ENCODE measurements around the gene FSIP1.

FSIP1 gene

DNA sequence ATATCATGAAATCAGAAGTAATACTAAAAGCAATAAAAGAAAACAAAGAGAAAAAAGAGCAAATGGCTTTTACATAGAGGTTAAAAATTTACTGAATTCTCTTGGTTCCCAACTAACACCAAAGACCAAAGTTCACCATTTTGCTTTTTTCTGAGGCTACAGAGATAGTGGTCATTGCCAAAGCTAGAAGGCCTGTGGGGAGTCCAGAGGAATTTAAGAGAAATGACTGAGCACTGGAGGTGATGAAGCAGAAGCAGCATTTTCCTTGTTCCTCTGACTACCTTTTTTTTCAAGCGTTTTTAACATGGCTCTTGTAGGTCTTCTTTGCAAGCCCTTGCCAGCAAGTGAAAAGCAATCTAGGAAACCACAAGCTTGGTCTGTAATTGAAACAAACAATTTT, 143.6 kb downstream of the FSIP1 start:
- H3K36me3 ChIP-seq (ENCODE audit: low read depth), result no peaks in the 10 kb centered on the region
- TF ChIP-seq, protein P1, sequence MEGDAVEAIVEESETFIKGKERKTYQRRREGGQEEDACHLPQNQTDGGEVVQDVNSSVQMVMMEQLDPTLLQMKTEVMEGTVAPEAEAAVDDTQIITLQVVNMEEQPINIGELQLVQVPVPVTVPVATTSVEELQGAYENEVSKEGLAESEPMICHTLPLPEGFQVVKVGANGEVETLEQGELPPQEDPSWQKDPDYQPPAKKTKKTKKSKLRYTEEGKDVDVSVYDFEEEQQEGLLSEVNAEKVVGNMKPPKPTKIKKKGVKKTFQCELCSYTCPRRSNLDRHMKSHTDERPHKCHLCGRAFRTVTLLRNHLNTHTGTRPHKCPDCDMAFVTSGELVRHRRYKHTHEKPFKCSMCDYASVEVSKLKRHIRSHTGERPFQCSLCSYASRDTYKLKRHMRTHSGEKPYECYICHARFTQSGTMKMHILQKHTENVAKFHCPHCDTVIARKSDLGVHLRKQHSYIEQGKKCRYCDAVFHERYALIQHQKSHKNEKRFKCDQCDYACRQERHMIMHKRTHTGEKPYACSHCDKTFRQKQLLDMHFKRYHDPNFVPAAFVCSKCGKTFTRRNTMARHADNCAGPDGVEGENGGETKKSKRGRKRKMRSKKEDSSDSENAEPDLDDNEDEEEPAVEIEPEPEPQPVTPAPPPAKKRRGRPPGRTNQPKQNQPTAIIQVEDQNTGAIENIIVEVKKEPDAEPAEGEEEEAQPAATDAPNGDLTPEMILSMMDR (IDR thresholded peaks at IDR 0.05; ENCODE audit: poor library complexity, severe bottlenecking), result no peak
- no peaks in the 10 kb centered on the region for H3K27me3 ChIP-seq (ENCODE audit: insufficient read depth, poor library complexity, severe bottlenecking)
- H3K4me3 ChIP-seq (ENCODE audit: severe bottlenecking), result no peak overlapping the region
- H3K27ac ChIP-seq (ENCODE audit: poor library complexity, severe bottlenecking), result no peak overlapping the region
- DNase-seq (ENCODE audit: low spot score) (no peak), ATAC-seq (ENCODE audit: low read depth) (no peak)
- H3K9me3 ChIP-seq (ENCODE audit: severe bottlenecking), result no peaks in the 10 kb centered on the region
- H3K4me1 ChIP-seq (ENCODE audit: insufficient read depth, poor library complexity, severe bottlenecking), result peaks cover 28% of the 10 kb centered on the region

DNA sequence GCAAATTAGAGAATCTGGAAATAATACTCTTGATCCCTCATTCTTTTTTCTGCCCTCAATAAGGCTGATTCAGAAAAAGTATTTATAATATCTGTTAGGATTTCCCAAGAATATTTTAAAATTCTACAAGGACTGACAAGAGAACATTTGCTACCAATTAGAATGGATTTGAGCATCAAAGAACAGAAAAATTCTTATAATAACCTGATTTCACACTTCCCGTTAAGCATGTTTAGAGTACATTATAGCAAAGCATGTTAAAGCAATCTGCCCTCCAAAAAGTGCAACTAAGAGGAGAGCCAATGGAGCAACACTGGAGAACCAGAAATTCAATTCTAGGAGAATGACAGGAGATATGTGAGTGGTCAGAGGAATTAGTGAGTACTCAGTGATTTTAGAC, 144.6 kb downstream of the FSIP1 start:
- Histone ChIP-seq H3K27ac (ENCODE audit: poor library complexity, severe bottlenecking) (no peak overlapping the region), H3K4me3 (ENCODE audit: severe bottlenecking) (no peak overlapping the region), H3K27me3 (ENCODE audit: insufficient read depth, poor library complexity, severe bottlenecking) (no peaks in the 10 kb centered on the region), H3K9me3 (ENCODE audit: severe bottlenecking) (no peaks in the 10 kb centered on the region), H3K36me3 (ENCODE audit: low read depth) (no peaks in the 10 kb centered on the region), H3K4me1 (ENCODE audit: insufficient read depth, poor library complexity, severe bottlenecking) (peaks cover 27% of the 10 kb centered on the region)
- ATAC-seq (ENCODE audit: low read depth), result no peak
- TF ChIP-seq, protein P1 (IDR thresholded peaks at IDR 0.05; ENCODE audit: poor library complexity, severe bottlenecking), result no peak
- no peak for DNase-seq (ENCODE audit: low spot score)

DNA sequence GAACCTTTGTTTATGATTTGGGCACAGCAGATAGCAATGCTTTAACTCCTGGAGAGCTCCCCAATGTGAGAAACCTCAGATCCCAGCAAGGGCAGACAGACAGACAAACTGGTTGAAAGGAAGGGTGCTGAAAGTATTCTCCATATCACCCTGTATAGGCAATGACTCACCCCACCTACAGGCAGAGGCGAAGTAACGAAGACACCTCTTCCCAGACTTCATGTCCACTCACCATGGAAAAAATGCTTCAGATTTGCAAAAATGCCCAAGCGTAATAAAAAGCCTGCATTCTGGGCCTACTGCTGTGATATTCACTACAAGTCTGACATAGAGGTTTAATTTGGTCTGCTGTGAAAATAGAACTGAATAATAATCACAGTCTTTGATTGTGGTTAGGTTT, 151.3 kb downstream of the FSIP1 start:
- no peaks in the 10 kb centered on the region for H3K9me3 ChIP-seq (ENCODE audit: severe bottlenecking)
- peaks cover 36% of the 10 kb centered on the region for H3K4me1 ChIP-seq (ENCODE audit: insufficient read depth, poor library complexity, severe bottlenecking)
- H3K27ac ChIP-seq (ENCODE audit: poor library complexity, severe bottlenecking), result peak overlapping the region; percentile 94
- TF ChIP-seq, protein P1 (IDR thresholded peaks at IDR 0.05; ENCODE audit: poor library complexity, severe bottlenecking), result no peak
- no peak overlapping the region for H3K4me3 ChIP-seq (ENCODE audit: severe bottlenecking)
- DNase-seq (ENCODE audit: low spot score) (no peak), ATAC-seq (ENCODE audit: low read depth) (peak; percentile 66)
- no peaks in the 10 kb centered on the region for H3K36me3 ChIP-seq (ENCODE audit: low read depth)
- no peaks in the 10 kb centered on the region for H3K27me3 ChIP-seq (ENCODE audit: insufficient read depth, poor library complexity, severe bottlenecking)

DNA sequence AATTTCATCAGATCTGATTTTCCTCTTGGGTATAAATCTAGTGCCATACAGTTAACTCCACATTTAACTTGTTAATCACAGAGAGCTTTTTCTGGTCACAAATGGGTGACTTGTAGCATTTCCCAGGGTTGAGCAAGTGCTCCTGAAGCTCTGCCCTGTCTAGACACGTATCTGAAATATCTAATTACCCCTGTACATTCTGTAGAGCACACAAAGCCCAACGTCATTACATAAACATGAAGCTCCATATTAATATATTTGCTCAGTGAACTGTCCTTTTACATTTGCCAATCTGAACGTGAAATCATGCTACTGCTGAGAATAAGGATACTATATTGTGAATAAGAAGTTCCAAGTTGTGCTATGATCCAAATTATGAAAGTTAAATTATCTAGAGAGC, 152.7 kb downstream of the FSIP1 start:
- peak overlapping the region; percentile 94 for H3K27ac ChIP-seq (ENCODE audit: poor library complexity, severe bottlenecking)
- H3K36me3 ChIP-seq (ENCODE audit: low read depth), result no peaks in the 10 kb centered on the region
- DNase-seq (ENCODE audit: low spot score) (no peak), ATAC-seq (ENCODE audit: low read depth) (peak; percentile 73)
- H3K4me3 ChIP-seq (ENCODE audit: severe bottlenecking), result no peak overlapping the region
- TF ChIP-seq, protein P1 (IDR thresholded peaks at IDR 0.05; ENCODE audit: poor library complexity, severe bottlenecking), result no peak
- no peaks in the 10 kb centered on the region for H3K27me3 ChIP-seq (ENCODE audit: insufficient read depth, poor library complexity, severe bottlenecking)
- H3K9me3 ChIP-seq (ENCODE audit: severe bottlenecking), result no peaks in the 10 kb centered on the region
- H3K4me1 ChIP-seq (ENCODE audit: insufficient read depth, poor library complexity, severe bottlenecking), result peaks cover 50% of the 10 kb centered on the region

DNA sequence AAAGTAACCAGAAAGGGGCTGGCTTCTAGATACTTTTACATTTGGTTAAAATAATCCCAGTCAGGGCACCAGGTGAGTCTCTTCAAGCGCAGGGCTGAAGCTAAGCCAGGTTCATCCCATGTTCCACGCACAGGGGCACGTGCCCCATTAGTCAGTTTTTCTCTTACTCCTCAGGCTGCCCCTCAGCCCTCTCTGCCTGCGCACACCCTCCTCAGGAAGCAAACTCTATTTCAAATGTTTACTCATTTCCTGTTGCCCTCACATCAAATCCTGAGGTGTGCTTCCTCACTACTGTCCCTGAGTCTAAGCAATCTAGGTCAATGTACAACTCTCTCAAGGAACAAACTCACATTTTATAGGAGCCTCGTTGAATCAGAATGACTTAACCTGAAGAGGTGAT, 153.3 kb downstream of the FSIP1 start:
- H3K4me3 ChIP-seq (ENCODE audit: severe bottlenecking), result no peak overlapping the region
- peak overlapping the region; percentile 94 for H3K27ac ChIP-seq (ENCODE audit: poor library complexity, severe bottlenecking)
- DNase-seq (ENCODE audit: low spot score), result peak; percentile 91
- peaks cover 56% of the 10 kb centered on the region for H3K4me1 ChIP-seq (ENCODE audit: insufficient read depth, poor library complexity, severe bottlenecking)
- no peaks in the 10 kb centered on the region for H3K9me3 ChIP-seq (ENCODE audit: severe bottlenecking)
- H3K36me3 ChIP-seq (ENCODE audit: low read depth), result no peaks in the 10 kb centered on the region
- peak; percentile 79 for ATAC-seq (ENCODE audit: low read depth)
- TF ChIP-seq, protein P1 (IDR thresholded peaks at IDR 0.05; ENCODE audit: poor library complexity, severe bottlenecking), result no peak
- no peaks in the 10 kb centered on the region for H3K27me3 ChIP-seq (ENCODE audit: insufficient read depth, poor library complexity, severe bottlenecking)

All from RWPE2 (cell line).